ENCODE measurements around the gene NLGN1. TPM values are rescaled to one million over a fixed set of nuclear protein-coding genes. Genes with fewer than 3 reads are reported as not detected.

The NLGN1 gene
- total RNA-seq, 1 donor from 2014 or later, result not detected

- TF ChIP-seq, protein P1, sequence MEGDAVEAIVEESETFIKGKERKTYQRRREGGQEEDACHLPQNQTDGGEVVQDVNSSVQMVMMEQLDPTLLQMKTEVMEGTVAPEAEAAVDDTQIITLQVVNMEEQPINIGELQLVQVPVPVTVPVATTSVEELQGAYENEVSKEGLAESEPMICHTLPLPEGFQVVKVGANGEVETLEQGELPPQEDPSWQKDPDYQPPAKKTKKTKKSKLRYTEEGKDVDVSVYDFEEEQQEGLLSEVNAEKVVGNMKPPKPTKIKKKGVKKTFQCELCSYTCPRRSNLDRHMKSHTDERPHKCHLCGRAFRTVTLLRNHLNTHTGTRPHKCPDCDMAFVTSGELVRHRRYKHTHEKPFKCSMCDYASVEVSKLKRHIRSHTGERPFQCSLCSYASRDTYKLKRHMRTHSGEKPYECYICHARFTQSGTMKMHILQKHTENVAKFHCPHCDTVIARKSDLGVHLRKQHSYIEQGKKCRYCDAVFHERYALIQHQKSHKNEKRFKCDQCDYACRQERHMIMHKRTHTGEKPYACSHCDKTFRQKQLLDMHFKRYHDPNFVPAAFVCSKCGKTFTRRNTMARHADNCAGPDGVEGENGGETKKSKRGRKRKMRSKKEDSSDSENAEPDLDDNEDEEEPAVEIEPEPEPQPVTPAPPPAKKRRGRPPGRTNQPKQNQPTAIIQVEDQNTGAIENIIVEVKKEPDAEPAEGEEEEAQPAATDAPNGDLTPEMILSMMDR (IDR thresholded peaks at IDR 0.05), result no peak
- Mint-ChIP-seq H3K36me3 (ENCODE audit: low read depth) (no peaks in the 10 kb centered on the region), H3K4me1 (ENCODE audit: low read depth) (no peaks in the 10 kb centered on the region)
These were observed 380.7 kb downstream of the NLGN1 start for GRCh38 chr3:173778251-173778650.

DNA sequence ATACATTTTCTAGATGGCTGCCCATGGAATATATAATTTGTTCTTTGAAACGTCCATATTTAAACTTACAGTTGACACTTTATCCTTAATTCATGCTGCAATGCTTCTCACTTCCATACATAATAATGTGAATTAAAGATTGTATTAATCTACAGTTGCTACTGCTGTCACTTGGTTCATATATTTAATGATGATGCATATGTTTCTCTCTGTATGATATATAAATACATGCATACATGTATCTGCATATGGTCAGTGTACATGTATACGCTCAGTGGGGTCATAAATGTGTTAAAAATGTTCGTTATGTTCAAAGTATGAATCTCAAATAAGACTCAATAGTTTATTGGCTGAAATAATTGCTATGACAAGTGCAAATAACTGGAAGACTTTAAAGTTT is 382.5 kb downstream of the NLGN1 start:
- no peak overlapping the region for H3K4me3 Mint-ChIP-seq (ENCODE audit: unreplicated experiment)
- no peak overlapping the region for H3K27ac Mint-ChIP-seq (ENCODE audit: unreplicated experiment)
- DNase-seq (ENCODE audit: low spot score), result no peak
- H3K4me1 Mint-ChIP-seq (ENCODE audit: low read depth), result no peaks in the 10 kb centered on the region
- TF ChIP-seq, protein P1 (IDR thresholded peaks at IDR 0.05), result no peak
- no peaks in the 10 kb centered on the region for H3K36me3 Mint-ChIP-seq (ENCODE audit: low read depth)
- no peaks in the 10 kb centered on the region for H3K9me3 Mint-ChIP-seq (ENCODE audit: low read depth)
- no peaks in the 10 kb centered on the region for H3K27me3 Mint-ChIP-seq (ENCODE audit: low read depth)

More at GRCh38 chr3:173778251-173778650, 380.7 kb downstream of the NLGN1 start:
- no peak overlapping the region for H3K27ac Mint-ChIP-seq (ENCODE audit: unreplicated experiment)
- DNase-seq (ENCODE audit: low spot score), result no peak
- H3K9me3 Mint-ChIP-seq (ENCODE audit: low read depth), result no peaks in the 10 kb centered on the region
- no peaks in the 10 kb centered on the region for H3K27me3 Mint-ChIP-seq (ENCODE audit: low read depth)
- H3K4me3 Mint-ChIP-seq (ENCODE audit: unreplicated experiment), result no peak overlapping the region

- H3K4me1 Mint-ChIP-seq (ENCODE audit: low read depth), result no peaks in the 10 kb centered on the region
- H3K9me3 Mint-ChIP-seq (ENCODE audit: low read depth), result no peaks in the 10 kb centered on the region
- H3K27me3 Mint-ChIP-seq (ENCODE audit: low read depth), result no peaks in the 10 kb centered on the region
These were observed 387.5 kb downstream of the NLGN1 start for GRCh38 chr3:173785004-173785403.

DNA sequence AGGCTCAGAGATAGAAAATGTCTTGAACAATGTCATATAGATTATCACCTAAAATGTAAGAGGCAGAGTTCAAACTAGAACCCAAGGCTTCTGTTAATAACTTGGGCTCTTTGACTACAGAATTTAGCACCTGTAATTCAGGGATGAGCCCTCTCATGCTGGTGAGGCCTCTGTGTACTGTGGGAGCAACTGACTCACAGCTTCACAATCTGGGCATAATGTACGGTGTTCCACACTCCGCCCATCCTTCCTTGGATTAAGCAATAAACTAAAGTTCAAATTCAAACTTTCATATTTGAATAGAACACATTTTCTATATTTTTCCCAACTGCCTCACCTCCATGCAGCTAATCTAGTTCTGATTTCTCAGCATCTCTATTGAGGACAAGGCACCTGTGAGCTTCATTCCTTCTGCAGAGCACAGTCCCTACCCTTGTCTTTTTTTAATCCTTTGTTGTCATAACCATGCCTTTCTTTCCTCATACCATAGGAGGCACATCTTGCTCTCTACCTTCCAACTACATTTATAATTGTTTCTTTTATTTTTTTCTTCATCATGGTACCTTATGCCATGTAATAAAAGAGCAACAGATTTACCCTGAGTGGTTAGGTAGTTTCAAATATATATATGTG is 392.1 kb downstream of the NLGN1 start:
- no peaks in the 10 kb centered on the region for H3K4me1 Mint-ChIP-seq (ENCODE audit: low read depth)
- no peaks in the 10 kb centered on the region for H3K36me3 Mint-ChIP-seq (ENCODE audit: low read depth)
- no peaks in the 10 kb centered on the region for H3K9me3 Mint-ChIP-seq (ENCODE audit: low read depth)
- peaks cover 5% of the 10 kb centered on the region for H3K27me3 Mint-ChIP-seq (ENCODE audit: low read depth)
- TF ChIP-seq, protein P1 (IDR thresholded peaks at IDR 0.05), result no peak
- no peak overlapping the region for H3K4me3 Mint-ChIP-seq (ENCODE audit: unreplicated experiment)
- no peak for DNase-seq (ENCODE audit: low spot score)
- no peak overlapping the region for H3K27ac Mint-ChIP-seq (ENCODE audit: unreplicated experiment)

More at GRCh38 chr3:173785004-173785403, 387.5 kb downstream of the NLGN1 start:
- no peak overlapping the region for H3K27ac Mint-ChIP-seq (ENCODE audit: unreplicated experiment)
- no peaks in the 10 kb centered on the region for H3K36me3 Mint-ChIP-seq (ENCODE audit: low read depth)
- DNase-seq (ENCODE audit: low spot score), result no peak
- H3K4me3 Mint-ChIP-seq (ENCODE audit: unreplicated experiment), result no peak overlapping the region
- TF ChIP-seq, protein P1 (IDR thresholded peaks at IDR 0.05), result no peak

DNA sequence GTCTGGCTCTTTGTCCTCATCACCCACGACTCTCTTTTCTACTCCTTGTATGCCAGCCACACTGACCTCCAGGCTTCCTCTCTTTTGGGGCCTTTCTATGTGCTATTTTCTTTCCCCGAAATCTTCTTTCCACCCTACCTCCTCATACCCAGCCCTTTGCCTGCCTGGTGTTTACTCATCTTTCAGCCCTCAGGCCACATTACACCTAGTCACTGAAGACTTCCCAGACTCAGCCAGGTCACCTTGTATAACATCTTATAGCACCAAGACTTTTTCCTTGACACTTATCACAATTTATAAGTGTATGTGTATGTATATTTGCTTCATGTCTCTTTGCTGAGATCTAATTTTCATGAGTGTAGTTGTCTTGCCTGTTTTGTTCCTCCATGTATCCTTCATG is 396.4 kb downstream of the NLGN1 start:
- TF ChIP-seq, protein P1 (IDR thresholded peaks at IDR 0.05), result no peak
- Mint-ChIP-seq H3K27me3 (ENCODE audit: low read depth) (peaks cover 5% of the 10 kb centered on the region), H3K36me3 (ENCODE audit: low read depth) (no peaks in the 10 kb centered on the region), H3K4me3 (ENCODE audit: unreplicated experiment) (no peak overlapping the region), H3K9me3 (ENCODE audit: low read depth) (no peaks in the 10 kb centered on the region), H3K27ac (ENCODE audit: unreplicated experiment) (no peak overlapping the region), H3K4me1 (ENCODE audit: low read depth) (no peaks in the 10 kb centered on the region)
- no peak for DNase-seq (ENCODE audit: low spot score)
